ENCODE measurements around the gene BBC3. TPM values are rescaled to one million over a fixed set of nuclear protein-coding genes. Genes with fewer than 3 reads are reported as not detected.

Gene BBC3
- total and polyA plus RNA-seq, 2 of the 4 experiments (the other 2 are of a cell fraction): 1.6 to 6.5 TPM

GRCh38 chr19:47190167-47190727, 40.8 kb downstream of the BBC3 start:
- intact Hi-C loops (cut with micrococcal nuclease): no loop called here
- DNase-seq (peak; percentile 71), ATAC-seq (ENCODE audit: low read depth) (peak; percentile 82)
- Histone ChIP-seq H4K20me1 (ENCODE audit: insufficient read depth, low read length) (peaks cover 38% of the 10 kb centered on the region), H3K27ac (ENCODE audit: insufficient read depth, low read length) (no peak overlapping the region), H2BK15ac (ENCODE audit: low read depth, low read length) (no peak overlapping the region), H3K27me3 (ENCODE audit: control insufficient read depth, insufficient read depth, low read length) (no peaks in the 10 kb centered on the region), H3K4me1 (ENCODE audit: control insufficient read depth, insufficient read depth, low read length) (peaks cover 11% of the 10 kb centered on the region), H3K4me2 (ENCODE audit: low read depth, low read length) (peak overlapping the region; percentile 52), H4K5ac (ENCODE audit: low read depth, low read length) (peak overlapping the region; percentile 5; the same call in 1 of the 2 replicates), H3K56ac (ENCODE audit: extremely low read depth, insufficient read depth, low read length) (no peak overlapping the region), H3K9me3 (ENCODE audit: control insufficient read depth, insufficient read depth, low read length) (no peaks in the 10 kb centered on the region), H3K4ac (ENCODE audit: low read depth, low read length) (peak overlapping the region; percentile 12; the same call in 1 of the 2 replicates), H4K91ac (ENCODE audit: insufficient read depth, low read depth, low read length) (no peak overlapping the region), H3K79me1 (ENCODE audit: low read depth in 1 of 2, low read length in 2 of 2) (peaks cover 23 to 85% of the 10 kb centered on the region in 2 experiments), H3K14ac (replicated peaks; ENCODE audit: low read depth, low read length) (0 out of 2 replicates have a peak overlapping the region, but pooled peaks have one; percentile 33), H4K8ac (ENCODE audit: low read depth in 2 of 2, low read length in 2 of 2) (no peak overlapping the region), H3K36me3 (ENCODE audit: control insufficient read depth, insufficient read depth, low read length) (peaks cover 6% of the 10 kb centered on the region; the same call in 1 of the 2 replicates), H2BK120ac (ENCODE audit: low read depth, low read length) (no peak overlapping the region), H2BK5ac (ENCODE audit: low read depth, low read length, poor library complexity, severe bottlenecking) (no peak overlapping the region), H3K23ac (ENCODE audit: low read depth, low read length) (peak overlapping the region; percentile 19; the same call in 1 of the 2 replicates), H2AFZ (replicated peaks; ENCODE audit: low read length, poor library complexity) (peak overlapping the region; percentile 3), H2AK5ac (ENCODE audit: low read depth, low read length) (no peak overlapping the region), H3K9me1 (ENCODE audit: insufficient read depth, low read length) (peaks cover 11% of the 10 kb centered on the region), H3K9ac (ENCODE audit: low read depth, low read length) (no peak overlapping the region; the same call in 1 of the 2 replicates), H3K4me3 (ENCODE audit: insufficient read depth, low read depth, low read length) (no peak overlapping the region), H2BK20ac (ENCODE audit: low read depth, low read length) (no peak overlapping the region), H3K18ac (ENCODE audit: low read depth, low read length) (no peak overlapping the region), H2AK9ac (replicated peaks; ENCODE audit: low read depth, low read length, poor library complexity) (peak overlapping the region; percentile 1)
- 0% methylated on average over 1 of the region's 12 CpGs; no CpG with 5 or more reads in 1 of the 2 experiments for WGBS, 2 experiments (ENCODE audit: extremely low coverage in 2 of 2, insufficient read length in 1 of 2)
- ChIA-PET POLR2A (ENCODE audit: unreplicated experiment) (interaction anchor here (0.5 kb wide), 1 partner anchor 84 kb away, joined by 5 read pairs; no protein-coding TSS in a partner anchor), CTCF (interaction anchor here (0.5 to 1.1 kb wide), 3 partner anchors 20 to 54 kb away, joined by 3 to 4 read pairs (median 4); no protein-coding TSS in a partner anchor)
- BruUV-seq (replicated peaks): no TSS peak
- dilution Hi-C loops (cut with HindIII; ENCODE audit: low sequenced_read_pairs, unreplicated experiment): no loop called here
- TF ChIP-seq NFE2L2 (IDR thresholded peaks at IDR 0.05; ENCODE audit: low read depth, low read length) (peak; percentile 77), MAFK (IDR thresholded peaks at IDR 0.05; ENCODE audit: low read depth, low read length) (peak; percentile 65), BHLHE40 (IDR thresholded peaks at IDR 0.05; ENCODE audit: low read depth, low read length) (no peak), FOS (IDR thresholded peaks at IDR 0.05; ENCODE audit: low read depth, low read length) (peak; percentile 41; the same call in 1 of the 2 replicates)
- in situ Hi-C loops (cut with MboI; ENCODE audit: low sequenced_read_pairs): no loop called here
